OCI-LY7 (cell line): ENCODE results near the gene RBCK1. TPM values are rescaled to one million over a fixed set of nuclear protein-coding genes. Genes with fewer than 3 reads are reported as not detected.

Experiments used
- BruUV-seq: library from RNA; stranded (reverse); fragments of 400-500 nt; replicated peaks from 2 replicates; lab custom pipeline; 2021; lab: Mats Ljungman, UMichigan
- CTCF ChIA-PET: fragments of 300-600 bp; sonication (Branson Sonifier 250); formaldehyde crosslinking; loops from one replicate; lab custom pipeline; 2022; ENCODE audit warnings: antibody characterized with exemption; ENCODE audit not compliant: unreplicated experiment; lab: Charles Lee
- POLR2A ChIA-PET: fragments of 300-600 bp; sonication (Branson Sonifier 250); formaldehyde crosslinking; loops from one replicate; lab custom pipeline; 2022; ENCODE audit warnings: antibody characterized with exemption; lab: Charles Lee
- DNase-seq: peaks from one replicate; pipeline ENCODE4 v3.0.0-alpha.2; 2015; ENCODE audit warnings: low spot score
- H2AFZ ChIP-seq: fragments of 200-600 bp; sonication (generic), shearing (Covaris generic); 2 replicates; pipeline ENCODE4 v1.6.1; 2014; ENCODE audit warnings: mild to moderate bottlenecking, antibody characterized with exemption, low read length, moderate library complexity
- H3K27ac ChIP-seq: fragments of 200-600 bp; sonication (generic); 2 replicates; pipeline ENCODE4 v1.5.1; 2014; ENCODE audit warnings: mixed run types, low read depth, mild to moderate bottlenecking, moderate library complexity, low read length, inconsistent platforms; ENCODE audit not compliant: poor library complexity, severe bottlenecking
- H3K36me3 ChIP-seq: fragments of 200-600 bp; sonication (generic); 2 replicates; pipeline ENCODE4 v1.6.1; 2014; ENCODE audit warnings: mild to moderate bottlenecking, antibody characterized with exemption, low read length, moderate library complexity, mixed read lengths; ENCODE audit not compliant: insufficient read depth
- H3K4me1 ChIP-seq: fragments of 200-600 bp; sonication (generic); 2 replicates; pipeline ENCODE4 v1.5.1; 2014; ENCODE audit warnings: mild to moderate bottlenecking, low read length; ENCODE audit not compliant: insufficient read depth, poor library complexity, severe bottlenecking
- H3K4me2 ChIP-seq: fragments of 200-600 bp; sonication (generic); 2 replicates; pipeline ENCODE4 v1.6.1; 2014; ENCODE audit warnings: mild to moderate bottlenecking, low read length
- H3K4me3 ChIP-seq: fragments of 200-600 bp; sonication (generic); 2 replicates; pipeline ENCODE4 v1.5.1; 2014; ENCODE audit warnings: mild to moderate bottlenecking, low read depth, low read length; ENCODE audit not compliant: poor library complexity, severe bottlenecking
- H3K79me2 ChIP-seq: fragments of 200-600 bp; sonication (generic); 2 replicates; pipeline ENCODE4 v1.6.1; 2016; ENCODE audit warnings: low read depth, mild to moderate bottlenecking, low read length, moderate library complexity, mixed read lengths; ENCODE audit not compliant: insufficient read depth
- H3K9me2 ChIP-seq: fragments of 200-600 bp; sonication (generic); 2 replicates; pipeline ENCODE4 v1.6.1; 2016; ENCODE audit warnings: mild to moderate bottlenecking, low read length, mixed read lengths; ENCODE audit not compliant: insufficient read depth
- H3K9me3 ChIP-seq: fragments of 200-600 bp; sonication (generic); 2 replicates; pipeline ENCODE4 v1.6.1; 2014; ENCODE audit warnings: mild to moderate bottlenecking, mixed run types, low read length, mixed read lengths
- H4K20me1 ChIP-seq: fragments of 200-600 bp; sonication (generic); 2 replicates; pipeline ENCODE4 v1.6.1; 2014; ENCODE audit warnings: mild to moderate bottlenecking, antibody characterized with exemption, low read length, moderate library complexity, mixed read lengths; ENCODE audit not compliant: insufficient read depth
- EZH2phosphoT487 ChIP-seq: fragments of 200-600 bp; sonication (generic); IDR thresholded peaks from 2 replicates; pipeline ENCODE4 v1.6.1; 2018; ENCODE audit warnings: low read depth, borderline replicate concordance, mild to moderate bottlenecking, mixed run types, antibody characterized with exemption, low read length, moderate library complexity, mixed read lengths
- intact Hi-C: fragments of 100-400 bp; cut with micrococcal nuclease; formaldehyde crosslinking; loops from one replicate; pipeline ENCODE4 v1.10.0; 2022; ENCODE audit not compliant: unreplicated experiment
- total RNA-seq, 2 experiments: library from RNA; depleted of rRNA in 1 of 2; stranded (reverse); fragments of >200 nt in 1 of 2; shearing (Covaris generic) in 1 of 2; gene quantifications; 2 replicates each; pipeline ENCODE4 v1.2.3, GENCODE V29; 2014 to 2022
- TF ChIP-seq, protein P1 (sequence below): fragments of 200-600 bp; sonication (generic); conservative IDR thresholded peaks from 2 replicates; pipeline ENCODE4 v1.5.1; 2014; ENCODE audit warnings: mild to moderate bottlenecking, antibody characterized with exemption, low read length, moderate library complexity, mixed read lengths

Gene RBCK1
- total RNA-seq, 2 experiments from 2014 or later, result 82.9 to 140 TPM

GRCh38 chr20:406200-407132, 1.6 kb upstream of the RBCK1 start:
- intact Hi-C loops, result loop anchor here (2.0 kb wide), 1 partner anchor 26 kb away; the partner anchor contains the start of gene TRIB3
- peaks cover 27% of the 10 kb centered on the region; the same call in 1 of the 2 replicates for H3K79me2 ChIP-seq
- H4K20me1 ChIP-seq, result no peaks in the 10 kb centered on the region
- TSS peak; percentile 70 for BruUV-seq
- no peak for DNase-seq
- H3K27ac ChIP-seq, result peak overlapping the region; percentile 84
- peak overlapping the region; percentile 69 for H3K4me3 ChIP-seq
- no peaks in the 10 kb centered on the region for H3K9me2 ChIP-seq
- POLR2A ChIA-PET, result interaction anchor here (0.5 to 6.0 kb wide), 9 partner anchors 24 to 172 kb away, joined by 3 to 44 read pairs (median 3); partner anchors contain the start of gene TRIB3
- peaks cover 20% of the 10 kb centered on the region for H3K36me3 ChIP-seq
- H3K4me2 ChIP-seq, result peak overlapping the region; percentile 87
- H3K9me3 ChIP-seq, result peaks cover 11% of the 10 kb centered on the region; the same call in 1 of the 2 replicates
- peaks cover 59% of the 10 kb centered on the region for H3K4me1 ChIP-seq
- peak overlapping the region; percentile 82 for H2AFZ ChIP-seq
- no peak for TF ChIP-seq EZH2phosphoT487
- TF ChIP-seq, protein P1, sequence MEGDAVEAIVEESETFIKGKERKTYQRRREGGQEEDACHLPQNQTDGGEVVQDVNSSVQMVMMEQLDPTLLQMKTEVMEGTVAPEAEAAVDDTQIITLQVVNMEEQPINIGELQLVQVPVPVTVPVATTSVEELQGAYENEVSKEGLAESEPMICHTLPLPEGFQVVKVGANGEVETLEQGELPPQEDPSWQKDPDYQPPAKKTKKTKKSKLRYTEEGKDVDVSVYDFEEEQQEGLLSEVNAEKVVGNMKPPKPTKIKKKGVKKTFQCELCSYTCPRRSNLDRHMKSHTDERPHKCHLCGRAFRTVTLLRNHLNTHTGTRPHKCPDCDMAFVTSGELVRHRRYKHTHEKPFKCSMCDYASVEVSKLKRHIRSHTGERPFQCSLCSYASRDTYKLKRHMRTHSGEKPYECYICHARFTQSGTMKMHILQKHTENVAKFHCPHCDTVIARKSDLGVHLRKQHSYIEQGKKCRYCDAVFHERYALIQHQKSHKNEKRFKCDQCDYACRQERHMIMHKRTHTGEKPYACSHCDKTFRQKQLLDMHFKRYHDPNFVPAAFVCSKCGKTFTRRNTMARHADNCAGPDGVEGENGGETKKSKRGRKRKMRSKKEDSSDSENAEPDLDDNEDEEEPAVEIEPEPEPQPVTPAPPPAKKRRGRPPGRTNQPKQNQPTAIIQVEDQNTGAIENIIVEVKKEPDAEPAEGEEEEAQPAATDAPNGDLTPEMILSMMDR, result no peak
- CTCF ChIA-PET, result interaction anchor here (1.1 to 1.2 kb wide), 2 partner anchors 44 to 46 kb away, joined by 4 to 5 read pairs; no protein-coding TSS in a partner anchor

GRCh38 chr20:407133-407952, 756 bp upstream of the RBCK1 start:
- ChIA-PET CTCF (interaction anchor here (1.1 to 1.2 kb wide), 2 partner anchors 44 to 47 kb away, joined by 4 to 5 read pairs; no protein-coding TSS in a partner anchor), POLR2A (interaction anchor here (0.5 to 6.0 kb wide), 9 partner anchors 8 to 172 kb away, joined by 3 to 44 read pairs (median 3); partner anchors contain the start of gene TRIB3)
- Histone ChIP-seq H3K27ac (peak overlapping the region; percentile 84), H3K4me1 (peaks cover 51% of the 10 kb centered on the region), H3K4me2 (peak overlapping the region; percentile 87), H3K4me3 (peak overlapping the region; percentile 69), H3K9me2 (no peaks in the 10 kb centered on the region), H3K36me3 (peaks cover 29% of the 10 kb centered on the region), H3K79me2 (peaks cover 27% of the 10 kb centered on the region; the same call in 1 of the 2 replicates), H3K9me3 (peaks cover 11% of the 10 kb centered on the region; the same call in 1 of the 2 replicates), H4K20me1 (no peaks in the 10 kb centered on the region), H2AFZ (peak overlapping the region; percentile 82)
- peak; percentile 85 for DNase-seq
- intact Hi-C loops, result loop anchor here (2.0 kb wide), 1 partner anchor 27 kb away; the partner anchor contains the start of gene TRIB3
- no TSS peak for BruUV-seq
- TF ChIP-seq, protein P1, result peak; percentile 77
- TF ChIP-seq EZH2phosphoT487, result no peak
